Sigmoid colon (tissue), 4 donors: Measurements from ENCODE around the gene OPRL1.

ENCODE experiments used
- CTCF ChIP-seq, 4 experiments: fragments of 450-650 bp in 3 of 4; fragments of 200-600 bp in 1 of 4; IDR thresholded peaks; one replicate each; pipeline ENCODE4 v1.5.1; 2016 to 2019; ENCODE audit warnings: antibody characterized with exemption in 4 of 4, mild to moderate bottlenecking in 3 of 4, moderate library complexity in 2 of 4
- POLR2A ChIP-seq, 2 donors: fragments of 450-650 bp; IDR thresholded peaks; one replicate each; pipeline ENCODE4 v1.6.1; 2016; ENCODE audit warnings: antibody characterized with exemption in 2 of 2, mild to moderate bottlenecking in 2 of 2, moderate library complexity in 2 of 2
- POLR2AphosphoS5 ChIP-seq, 4 donors: sonication (generic); formaldehyde crosslinking; IDR thresholded peaks; one replicate each; pipeline ENCODE4 v1.6.1; 2017; ENCODE audit warnings: antibody characterized with exemption in 4 of 4

- TF ChIP-seq POLR2A (IDR thresholded peaks at IDR 0.05) (no peak), CTCF (IDR thresholded peaks at IDR 0.05) (no peak), POLR2AphosphoS5 (IDR thresholded peaks at IDR 0.05) (no peak)
Measured at GRCh38 chr20:64072498-64073063, 7.3 kb upstream of the OPRL1 start.
